GM20000 (cell line): ENCODE measurements around the gene CNBP.

Experiments used
- DNase-seq: peaks from one replicate; pipeline ENCODE4 v3.0.0; 2012; ENCODE audit warnings: low spot score
- TF ChIP-seq, protein P1 (sequence below): IDR thresholded peaks from 2 replicates; pipeline ENCODE4 v1.5.1; 2012; ENCODE audit warnings: mild to moderate bottlenecking, control low read depth; ENCODE audit errors: extremely low read depth, missing control alignments

CNBP gene

DNA sequence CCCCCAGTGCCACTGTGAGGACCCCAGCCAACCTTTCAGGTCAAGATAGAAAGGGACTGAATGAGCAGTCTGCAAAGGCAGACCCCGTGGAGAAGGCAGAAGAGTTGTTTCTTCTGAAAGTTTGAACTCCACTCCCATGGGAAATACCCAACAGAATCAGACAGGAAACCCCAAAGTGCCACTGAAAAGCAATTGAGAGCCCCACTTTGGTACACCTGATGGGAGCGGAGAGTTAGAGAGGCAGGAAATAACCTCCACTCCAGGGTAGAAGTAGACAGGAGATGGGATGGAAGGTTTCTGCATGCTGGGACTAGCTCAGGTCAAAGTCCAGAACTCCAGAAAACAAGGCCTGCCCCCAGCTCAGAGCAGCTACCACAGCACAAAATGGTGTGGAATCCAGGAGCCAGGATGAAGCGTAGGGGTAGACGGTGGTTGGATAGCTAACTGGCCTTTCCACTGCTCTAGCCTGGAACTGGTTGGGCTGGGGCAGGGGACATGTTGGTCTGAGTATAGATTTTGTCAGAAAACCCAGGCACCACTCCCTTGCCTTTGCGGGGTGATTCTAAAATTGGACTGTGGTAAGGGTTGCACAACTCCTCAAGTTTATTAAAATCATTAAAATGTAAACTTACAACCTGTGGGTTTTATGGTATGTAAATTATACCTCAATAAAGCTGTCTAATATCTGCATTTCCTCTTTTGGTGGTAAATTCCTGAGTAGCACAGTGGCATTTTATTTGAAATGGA is 60.2 kb downstream of the CNBP start:
- TF ChIP-seq, protein P1, sequence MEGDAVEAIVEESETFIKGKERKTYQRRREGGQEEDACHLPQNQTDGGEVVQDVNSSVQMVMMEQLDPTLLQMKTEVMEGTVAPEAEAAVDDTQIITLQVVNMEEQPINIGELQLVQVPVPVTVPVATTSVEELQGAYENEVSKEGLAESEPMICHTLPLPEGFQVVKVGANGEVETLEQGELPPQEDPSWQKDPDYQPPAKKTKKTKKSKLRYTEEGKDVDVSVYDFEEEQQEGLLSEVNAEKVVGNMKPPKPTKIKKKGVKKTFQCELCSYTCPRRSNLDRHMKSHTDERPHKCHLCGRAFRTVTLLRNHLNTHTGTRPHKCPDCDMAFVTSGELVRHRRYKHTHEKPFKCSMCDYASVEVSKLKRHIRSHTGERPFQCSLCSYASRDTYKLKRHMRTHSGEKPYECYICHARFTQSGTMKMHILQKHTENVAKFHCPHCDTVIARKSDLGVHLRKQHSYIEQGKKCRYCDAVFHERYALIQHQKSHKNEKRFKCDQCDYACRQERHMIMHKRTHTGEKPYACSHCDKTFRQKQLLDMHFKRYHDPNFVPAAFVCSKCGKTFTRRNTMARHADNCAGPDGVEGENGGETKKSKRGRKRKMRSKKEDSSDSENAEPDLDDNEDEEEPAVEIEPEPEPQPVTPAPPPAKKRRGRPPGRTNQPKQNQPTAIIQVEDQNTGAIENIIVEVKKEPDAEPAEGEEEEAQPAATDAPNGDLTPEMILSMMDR = no peak
- peak; percentile 37 for DNase-seq

DNA sequence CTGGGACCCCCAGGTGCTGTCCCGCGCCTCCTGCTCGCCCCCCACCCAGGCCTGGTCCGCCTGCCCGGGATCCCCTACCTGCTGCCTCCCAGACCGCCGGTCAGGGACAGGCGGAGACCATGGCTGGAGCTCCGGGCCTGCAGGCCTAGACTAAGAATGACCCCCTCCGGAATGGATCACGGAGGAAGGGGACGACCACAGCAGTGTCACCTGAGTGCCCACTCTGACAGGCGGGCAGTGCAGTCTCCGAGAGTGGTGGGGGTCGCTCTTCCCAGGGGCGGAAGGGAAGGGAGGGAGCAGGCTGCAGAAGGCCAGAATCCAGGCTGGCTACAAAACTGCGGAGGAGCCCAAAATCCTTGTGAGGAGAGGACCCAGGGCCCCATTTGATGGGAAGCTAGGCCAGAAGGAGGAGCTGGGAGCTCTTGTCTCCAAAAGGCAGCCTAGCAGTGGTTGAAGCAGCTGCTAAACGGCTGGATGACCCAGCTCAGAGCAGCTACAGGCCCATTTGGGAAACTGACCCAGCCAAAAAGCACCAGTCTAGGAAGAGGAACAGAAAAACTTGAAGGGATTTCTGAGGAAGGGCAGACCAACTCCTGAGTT is 61.2 kb downstream of the CNBP start:
- DNase-seq = peak; percentile 19
- TF ChIP-seq, protein P1 = no peak

DNA sequence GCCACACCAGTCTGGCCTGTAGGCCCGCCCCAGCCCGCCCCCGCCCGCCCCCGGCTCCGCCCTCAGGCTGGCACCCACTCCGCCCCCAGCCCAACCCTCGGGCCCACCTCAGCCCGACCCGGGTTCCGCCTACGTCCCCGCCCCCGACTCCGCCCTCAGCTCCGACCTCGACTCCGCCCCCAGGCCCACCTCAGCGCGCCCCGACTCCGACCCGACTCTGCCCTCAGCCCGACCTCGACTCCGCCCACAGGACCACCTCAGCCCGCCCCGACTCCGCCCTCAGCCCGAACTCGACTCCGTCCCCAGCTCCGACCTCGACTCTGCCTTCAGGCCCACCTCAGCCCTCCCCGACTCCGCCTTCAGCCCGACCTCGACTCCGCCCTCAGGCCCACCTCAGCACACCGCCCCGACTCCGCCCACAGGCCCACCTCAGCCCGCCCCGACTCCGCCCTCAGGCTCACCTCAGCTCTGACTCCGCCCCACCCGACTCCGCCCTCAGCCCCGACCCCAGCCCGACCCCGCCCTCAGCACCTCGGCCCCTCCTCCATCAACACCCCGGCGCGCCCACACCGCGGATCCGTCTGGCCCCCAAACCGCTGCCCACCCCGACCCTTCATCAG is 61.8 kb downstream of the CNBP start, which contains the start of gene RAB43:
Gene RAB43 (minus strand): TSS at position 13 of the 620 bp plus-strand sequence. CDS start 315 bp downstream, outside the sequence.
- TF ChIP-seq, protein P1 = no peak
- DNase-seq = peak; percentile 97

DNA sequence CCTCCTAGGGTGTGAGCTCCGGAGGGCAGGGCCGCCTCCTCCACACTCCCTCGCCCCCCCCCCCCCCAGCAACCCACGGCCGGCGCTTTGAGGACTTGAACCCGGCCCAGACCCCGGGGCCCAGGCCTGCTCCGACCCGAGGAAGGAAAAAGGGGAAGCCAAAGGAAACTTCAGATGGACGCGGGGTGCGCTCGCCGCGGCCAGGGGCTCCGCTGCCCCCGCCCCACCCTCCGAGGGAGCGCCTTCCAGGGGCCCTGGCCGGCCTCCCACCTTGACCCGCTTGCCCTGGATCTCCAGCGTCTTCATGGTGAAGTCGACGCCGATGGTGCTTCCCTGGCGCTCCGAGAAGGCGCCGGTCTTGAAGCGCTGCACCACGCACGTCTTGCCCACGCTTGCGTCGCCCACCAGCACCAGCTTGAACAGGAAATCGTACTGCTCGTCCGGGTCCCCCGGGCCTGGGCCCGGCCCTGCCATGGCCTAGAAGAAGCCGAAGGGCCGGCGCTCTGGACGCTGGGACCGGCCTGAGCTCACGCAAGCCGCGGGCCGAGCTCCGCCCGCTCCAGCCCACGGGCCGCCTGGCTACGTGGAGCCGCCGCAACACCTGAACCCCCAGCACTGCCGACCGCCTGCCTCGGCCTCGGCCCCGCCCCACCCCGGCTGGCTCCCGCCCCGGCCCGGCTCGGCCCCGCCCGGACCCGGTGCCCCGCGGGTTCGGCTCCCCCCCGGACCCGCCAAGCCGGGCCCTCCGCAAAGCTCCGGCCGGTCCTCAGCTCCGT is 62.5 kb downstream of the CNBP start:
- no peak for DNase-seq
- TF ChIP-seq, protein P1 = no peak

DNA sequence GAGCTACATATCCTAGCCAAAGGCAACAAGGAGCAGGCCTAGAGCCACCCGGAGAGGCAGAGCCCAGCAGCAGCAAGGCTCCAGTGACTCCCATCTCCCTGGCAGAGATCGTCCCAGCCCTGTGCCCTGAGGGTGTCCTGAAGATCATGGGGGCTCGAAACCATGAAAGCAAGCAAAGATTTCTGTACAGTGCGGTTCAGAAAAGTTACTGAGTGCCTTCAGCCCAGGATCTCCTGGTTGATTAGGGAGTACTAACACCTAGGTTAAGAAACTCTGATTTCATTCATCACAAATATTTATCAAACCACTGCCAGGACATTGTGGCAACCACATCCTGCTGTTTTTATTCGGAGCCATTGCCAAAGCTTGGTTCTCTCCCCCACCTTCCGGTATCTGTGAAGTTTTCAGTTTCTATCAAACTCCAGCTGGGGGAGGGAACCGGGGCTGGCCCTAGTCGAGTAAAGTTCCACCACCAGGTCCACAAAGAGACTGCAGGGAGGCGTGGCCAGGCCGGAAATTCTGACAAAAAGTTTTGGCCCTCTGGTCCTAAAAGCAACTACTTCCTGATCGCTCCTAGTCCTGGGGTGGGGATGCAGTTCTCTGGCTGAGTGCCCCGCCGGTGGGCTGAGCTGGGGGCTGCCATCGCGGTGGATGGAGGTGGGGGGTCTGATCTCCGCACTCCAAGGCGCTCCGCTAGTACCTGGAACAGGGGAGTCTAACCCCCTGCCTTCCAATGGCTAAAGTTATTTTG is 63.3 kb downstream of the CNBP start:
- TF ChIP-seq, protein P1 = no peak
- DNase-seq = peak; percentile 95

DNA sequence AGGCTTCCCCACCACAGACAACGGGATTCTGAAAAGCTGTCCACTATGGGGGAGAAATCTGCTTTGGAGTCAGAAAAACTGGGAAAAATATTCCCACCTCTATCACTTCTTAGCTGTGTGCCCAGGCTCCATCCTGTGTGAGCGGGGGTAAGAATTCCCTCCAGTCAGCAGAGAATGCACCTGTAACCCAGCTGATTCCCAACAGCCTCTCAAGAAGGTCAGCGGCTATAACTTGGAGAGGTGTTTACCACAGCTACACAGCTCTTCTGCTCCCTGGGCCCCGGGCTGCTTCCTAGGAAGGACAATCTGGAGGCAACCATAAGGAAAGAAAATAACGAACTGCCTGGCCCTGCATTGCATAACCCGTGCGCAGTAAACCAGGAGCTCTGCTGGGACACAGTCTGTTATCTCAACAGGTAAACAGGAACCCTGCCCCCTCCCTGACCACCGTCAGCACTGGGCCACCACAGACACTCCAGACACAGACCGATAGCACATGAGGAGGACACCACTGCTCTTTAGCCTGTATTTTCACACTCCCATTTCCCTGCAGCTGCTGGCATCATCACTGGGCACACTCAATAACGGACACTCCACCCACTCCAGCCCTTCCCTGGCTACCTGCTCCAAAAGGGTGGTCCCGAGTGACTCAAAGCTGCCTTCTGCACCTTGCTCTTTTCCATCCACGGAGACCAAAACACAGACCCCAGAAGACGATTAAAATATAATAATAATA is 64.2 kb downstream of the CNBP start:
- no peak for DNase-seq
- TF ChIP-seq, protein P1 = no peak
